HG03097 (cell line): ENCODE data around the gene PAX3.

ENCODE experiments used
- ATAC-seq: cut with Tn5 transposase; IDR thresholded peaks from one replicate; pipeline ENCODE4 v1.9.1; 2021; ENCODE audit not compliant: unreplicated experiment, low FRiP score

PAX3 gene

DNA sequence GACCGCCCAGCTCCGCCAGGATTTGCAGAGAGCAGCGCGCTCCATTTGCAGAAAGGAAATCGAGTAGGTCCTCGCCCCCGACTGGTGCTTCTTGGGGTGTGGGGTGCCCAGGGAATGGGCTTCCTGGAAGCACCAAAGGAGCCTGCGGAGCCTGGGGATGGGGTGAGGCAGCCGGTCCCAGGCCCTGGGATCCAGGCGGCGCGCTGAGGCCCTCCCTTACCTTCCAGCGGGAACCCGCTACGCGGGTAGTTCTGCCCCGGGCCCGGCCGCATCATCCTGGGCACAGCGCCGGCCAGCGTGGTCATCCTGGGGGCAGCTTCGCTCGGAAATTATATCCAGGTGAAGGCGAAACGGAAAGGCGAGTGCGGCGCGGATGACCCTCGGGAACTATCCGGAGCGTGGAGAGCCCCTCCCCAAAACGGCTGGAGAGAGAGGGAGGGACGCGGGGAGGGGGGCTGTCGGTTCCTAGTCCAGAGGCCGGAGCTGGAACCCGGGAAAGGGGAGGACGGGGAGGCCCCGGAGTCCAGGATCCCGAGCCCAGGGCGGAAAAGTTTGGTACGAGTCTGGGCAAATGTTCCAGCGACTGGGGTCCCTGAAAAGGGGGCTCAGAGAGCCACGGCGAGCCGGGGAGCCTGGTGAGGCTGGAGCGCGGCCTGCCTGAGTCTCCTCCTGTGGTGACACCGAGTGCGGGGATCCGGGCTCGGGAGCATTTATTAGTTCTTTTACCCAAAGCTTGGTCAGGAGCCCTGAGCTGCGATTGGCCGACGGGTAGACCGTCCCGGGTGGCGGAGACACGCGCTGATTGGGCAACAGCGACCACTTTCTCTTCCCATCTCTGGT is at the start of gene PAX3:
PAX3 (minus strand) TSS at position 688 of the 840 bp plus-strand sequence; CDS start at position 305, 383 bp downstream.
- ATAC-seq, result no peak

- no peak for ATAC-seq
Observed at GRCh38 chr2:222341331-222341730, 42.5 kb upstream of the PAX3 start.

DNA sequence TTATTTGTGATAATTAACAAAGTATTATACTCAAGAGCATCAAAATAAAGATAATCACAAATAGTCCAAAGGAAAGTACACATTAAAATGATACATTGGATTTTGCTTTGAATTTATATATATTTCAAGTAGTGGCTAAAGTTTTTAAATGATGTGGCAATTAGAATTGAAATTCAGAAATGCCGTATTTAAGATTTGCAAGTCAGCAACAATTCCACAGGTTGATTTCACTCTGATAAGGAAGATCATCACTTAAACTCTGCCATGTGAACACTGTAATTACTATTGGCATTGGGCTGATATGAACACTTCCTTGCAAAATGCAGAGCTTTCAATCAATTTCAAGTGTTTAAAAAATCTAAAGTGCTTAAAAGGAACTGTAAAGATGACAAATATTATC is 39.6 kb upstream of the PAX3 start:
- no peak for ATAC-seq

GRCh38 chr2:222336931-222337330 is 38.1 kb upstream of the PAX3 start:
- no peak for ATAC-seq

DNA sequence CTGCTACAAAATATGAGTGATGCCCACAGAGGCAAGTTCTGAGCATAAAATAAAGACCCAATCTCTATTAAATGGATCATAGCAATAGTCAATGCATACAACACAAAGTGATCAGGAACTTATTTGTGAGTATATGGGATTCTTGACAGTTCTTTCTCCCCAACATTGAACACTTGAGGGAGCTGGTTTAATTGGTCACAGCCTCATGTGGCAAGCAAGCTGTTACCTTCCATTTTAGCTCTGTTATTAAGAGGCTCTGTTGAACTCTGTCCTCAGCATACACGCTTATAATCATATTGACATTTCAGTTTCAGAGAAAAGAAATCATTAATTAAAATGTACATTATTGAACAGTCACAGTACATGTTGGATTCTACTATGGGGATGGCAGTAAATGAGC is 37.6 kb upstream of the PAX3 start:
- ATAC-seq, result no peak

- ATAC-seq, result no peak
Observed at GRCh38 chr2:222334914-222335313, 36.1 kb upstream of the PAX3 start.

DNA sequence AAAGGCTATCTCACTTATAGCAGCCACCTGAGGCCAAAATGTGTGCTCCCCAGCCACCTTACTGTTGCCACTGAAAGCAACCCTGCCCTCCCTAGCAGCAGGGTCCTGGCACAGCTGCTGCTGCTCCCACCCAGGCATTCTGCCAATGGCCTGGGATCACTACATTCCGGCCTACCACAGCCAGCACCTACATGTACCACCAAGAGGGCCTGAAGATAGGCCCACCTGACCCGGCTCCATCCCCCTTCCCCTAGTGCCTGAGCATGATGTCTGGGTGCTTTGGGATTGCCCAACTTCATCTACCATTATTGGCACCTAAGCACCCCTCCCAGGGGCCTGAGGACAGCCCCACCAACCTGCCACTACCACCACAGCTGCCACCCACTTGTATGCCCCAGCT is 34.6 kb upstream of the PAX3 start:
- no peak for ATAC-seq

- ATAC-seq, result no peak
Observed at GRCh38 chr2:222332116-222332515, 33.3 kb upstream of the PAX3 start.

- ATAC-seq, result no peak
Observed at GRCh38 chr2:222330910-222331309, 32.1 kb upstream of the PAX3 start.

- ATAC-seq, result no peak
Observed at GRCh38 chr2:222322236-222322635, 23.4 kb upstream of the PAX3 start.

GRCh38 chr2:222320436-222321395 is 21.9 kb upstream of the PAX3 start:
- no peak for ATAC-seq

DNA sequence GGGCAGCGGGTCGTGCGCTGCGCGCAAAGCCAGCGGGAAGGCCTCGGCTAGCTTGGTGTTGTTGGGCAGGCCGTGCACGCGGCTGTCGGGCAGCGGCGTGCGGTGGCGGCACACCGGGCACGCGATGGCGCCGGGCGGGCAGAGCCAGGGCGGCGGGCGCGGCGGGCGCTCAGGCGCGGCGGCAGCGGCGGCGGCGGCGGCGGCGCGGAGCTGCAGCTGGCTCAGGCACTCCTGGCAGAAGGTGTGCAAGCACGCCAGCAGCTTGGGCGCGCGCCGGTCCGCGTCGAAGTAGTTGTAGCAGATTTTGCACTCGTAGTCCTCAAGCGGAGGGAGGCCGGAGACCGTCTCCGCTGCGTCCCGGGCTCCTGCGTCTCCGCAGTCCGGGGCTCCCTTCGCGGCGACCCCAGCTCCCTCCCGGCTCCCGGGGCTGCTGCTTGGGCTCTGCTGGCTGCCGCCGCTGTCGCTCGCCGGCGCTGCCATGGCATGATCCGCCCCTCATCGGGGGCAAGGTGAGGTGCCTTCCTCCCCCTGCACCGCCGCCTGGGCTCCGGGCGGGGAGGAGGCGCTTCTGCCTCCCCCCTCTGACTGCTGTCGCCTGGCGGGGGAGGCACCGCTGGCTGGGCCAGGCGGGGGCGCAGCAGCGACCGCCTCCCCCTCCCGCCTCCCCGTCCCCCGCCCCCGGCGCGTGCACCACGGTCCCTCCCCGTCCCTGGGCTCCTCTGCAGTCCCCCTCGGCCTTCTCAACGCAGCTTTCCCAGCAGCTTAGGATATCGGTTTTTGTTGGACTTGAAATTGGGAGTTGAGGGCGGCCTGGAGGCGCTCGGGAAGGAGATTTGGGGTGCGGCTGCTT is 21.0 kb upstream of the PAX3 start:
- ATAC-seq, result peak; percentile 34

GRCh38 chr2:222318712-222319585 is 20.2 kb upstream of the PAX3 start:
- ATAC-seq, result peak; percentile 30

- ATAC-seq, result peak; percentile 48
Observed at GRCh38 chr2:222318026-222318711, 19.4 kb upstream of the PAX3 start.

GRCh38 chr2:222315443-222316121 is 16.8 kb upstream of the PAX3 start:
- ATAC-seq, result no peak

DNA sequence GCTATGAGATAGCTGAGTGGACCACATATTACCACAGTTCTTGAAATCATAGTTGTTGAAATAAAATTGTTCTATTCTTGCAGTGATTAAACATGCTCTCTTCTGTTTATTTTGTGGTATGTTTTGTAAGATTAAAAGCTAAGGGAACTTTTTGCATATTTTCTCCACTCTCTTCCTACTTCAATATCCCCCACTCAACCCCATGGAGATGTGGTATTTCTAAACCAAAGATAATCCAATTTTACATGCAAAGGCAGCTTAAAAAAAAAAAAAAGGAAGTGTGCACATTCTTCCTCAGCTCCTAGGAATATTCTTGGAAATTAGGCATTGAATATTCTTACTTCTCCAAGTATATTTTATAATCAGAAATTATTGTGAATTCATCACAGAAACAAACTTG is 15.0 kb upstream of the PAX3 start:
- no peak for ATAC-seq

DNA sequence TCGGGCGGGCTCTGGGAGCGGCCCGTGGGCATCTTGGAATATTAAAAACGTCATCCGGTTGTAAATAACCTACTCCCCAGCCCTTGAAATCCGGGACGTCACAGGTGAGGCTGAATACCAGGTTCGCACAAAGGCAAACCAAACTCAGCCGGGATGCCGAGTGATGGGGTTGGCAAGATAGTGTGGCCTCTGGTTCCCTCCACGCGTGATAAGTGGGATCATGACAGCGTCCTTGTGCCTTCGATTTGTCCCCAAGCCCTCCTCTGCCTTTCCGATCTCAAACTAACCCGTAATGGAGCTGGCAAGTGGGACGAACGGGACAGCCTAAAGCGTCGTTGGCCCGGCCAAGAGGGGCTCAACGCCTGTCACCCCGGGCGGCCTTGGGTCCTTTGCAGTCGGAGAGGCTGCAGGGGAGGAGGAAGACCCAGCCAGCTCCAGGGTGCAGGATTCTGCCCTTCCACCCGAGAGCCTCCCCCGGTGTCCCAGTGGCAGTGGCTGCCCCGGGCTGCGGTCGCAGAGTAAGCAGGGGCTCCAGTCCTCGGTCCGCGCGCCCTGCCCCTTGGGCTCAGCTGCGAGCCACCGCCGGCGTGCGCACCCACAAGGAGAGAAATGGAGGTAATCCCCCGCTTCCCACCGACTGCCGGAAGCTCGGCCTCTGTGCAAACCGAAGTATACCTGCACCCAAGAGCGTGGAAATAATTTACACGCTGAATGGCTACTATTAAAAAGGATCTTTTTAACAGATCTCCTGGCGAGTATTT is 13.4 kb upstream of the PAX3 start:
- no peak for ATAC-seq
